A204.1 (cell line): ENCODE results near the gene ATP9A.
"Not testable (repeated sequence)": the region's sequence is repeated elsewhere in the genome, so short reads cannot be mapped to it uniquely, and the experiment has no call there.

Experiments
- FAIRE-seq: peaks from 2 replicates; lab custom pipeline; 2012; peaks lifted over from hg19 to GRCh38; lab: Jason Lieb, UNC

ATP9A gene

DNA sequence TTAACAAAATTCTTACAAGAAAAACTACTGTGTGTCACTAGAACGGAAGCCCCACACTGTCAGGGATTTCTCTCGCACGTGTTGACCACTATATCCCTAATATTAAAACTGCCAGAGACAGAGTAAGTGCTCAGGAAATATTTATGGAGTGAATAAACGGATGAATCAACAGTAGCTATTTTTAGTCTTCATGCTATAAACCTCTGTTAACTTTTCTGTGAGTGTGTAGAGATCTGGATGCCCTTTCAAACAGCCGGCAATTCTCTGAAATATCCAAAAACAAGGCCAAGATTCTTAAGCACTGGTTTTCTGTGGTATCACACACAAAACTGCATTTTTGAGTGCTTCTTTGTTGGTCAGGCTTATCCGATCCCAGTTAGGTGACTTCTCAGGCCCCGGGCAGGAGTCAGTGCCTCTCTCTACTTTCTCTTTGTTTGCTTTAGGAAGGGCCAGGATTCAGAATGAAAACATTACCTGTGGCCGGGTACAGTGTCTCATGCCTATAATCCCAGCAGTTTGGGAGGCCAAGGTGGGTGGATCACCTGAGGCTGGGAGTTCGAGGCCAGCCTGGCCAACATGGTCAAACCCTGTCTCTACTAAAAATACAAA lies 15.7 kb downstream of the ATP9A start:
- FAIRE-seq: no peak

- no peak for FAIRE-seq
Measured at GRCh38 chr20:51750770-51751388, 17.3 kb downstream of the ATP9A start.

GRCh38 chr20:51750037-51750769 lies 18.0 kb downstream of the ATP9A start:
- no peak for FAIRE-seq

DNA sequence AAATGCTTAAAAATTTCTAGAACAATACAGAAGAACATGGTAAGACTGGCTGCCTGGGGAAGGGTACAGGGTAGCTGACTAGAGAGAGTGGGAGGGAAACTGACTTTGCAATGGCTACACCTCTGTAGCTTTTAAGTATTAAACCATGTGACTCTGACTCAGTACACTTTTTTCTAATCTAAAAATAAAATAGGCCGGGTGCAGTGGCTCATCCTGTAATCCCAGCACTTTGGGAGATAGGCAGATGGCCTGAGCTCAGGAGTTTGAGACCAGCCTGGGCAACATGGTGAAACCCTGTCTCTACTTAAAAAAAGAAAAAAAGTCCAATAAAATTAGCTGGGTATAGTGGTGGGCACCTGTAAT lies 18.5 kb downstream of the ATP9A start:
- FAIRE-seq: no peak

- FAIRE-seq: no peak
Measured at GRCh38 chr20:51747182-51747911, 20.8 kb downstream of the ATP9A start.

GRCh38 chr20:51745804-51746203 lies 22.4 kb downstream of the ATP9A start:
- FAIRE-seq: no peak

DNA sequence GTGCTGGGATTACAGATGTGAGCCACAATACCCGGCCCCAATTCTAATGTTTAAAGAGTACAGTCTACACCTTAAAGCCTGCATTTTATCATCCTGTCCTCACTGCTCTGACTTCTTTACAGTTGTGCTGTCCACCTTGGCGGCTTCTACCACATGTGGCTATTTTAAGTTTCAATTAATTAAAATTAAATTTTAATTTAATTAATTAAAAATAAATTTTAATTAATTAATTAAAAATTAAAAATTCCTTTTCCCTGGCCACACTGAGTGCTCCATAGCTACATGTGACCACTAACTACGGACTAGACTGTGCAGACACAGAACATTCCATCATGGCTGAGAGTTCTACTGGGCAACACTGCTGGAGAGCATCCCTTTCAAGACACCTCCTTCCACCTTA lies 27.4 kb downstream of the ATP9A start:
- FAIRE-seq: no peak

DNA sequence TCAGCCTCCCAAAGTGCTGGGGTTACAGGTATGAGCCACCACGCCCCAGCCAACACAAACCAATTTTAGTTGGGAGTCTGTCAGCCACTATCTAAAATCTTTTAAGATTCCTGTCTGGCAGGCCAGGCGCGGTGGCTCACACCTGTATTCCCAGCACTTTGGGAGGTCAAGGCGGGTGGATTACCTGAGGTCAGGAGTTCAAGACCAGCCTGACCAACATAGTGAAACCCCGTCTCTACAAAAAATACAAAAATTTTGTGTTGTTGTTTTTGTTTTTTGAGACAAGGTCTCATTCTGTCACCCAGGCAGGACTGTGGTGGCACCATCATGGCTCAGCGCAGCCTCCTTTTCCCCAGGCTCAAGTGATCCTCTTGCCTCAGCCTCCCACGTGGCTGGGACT lies 27.9 kb downstream of the ATP9A start:
- FAIRE-seq: not testable (repeated sequence)

DNA sequence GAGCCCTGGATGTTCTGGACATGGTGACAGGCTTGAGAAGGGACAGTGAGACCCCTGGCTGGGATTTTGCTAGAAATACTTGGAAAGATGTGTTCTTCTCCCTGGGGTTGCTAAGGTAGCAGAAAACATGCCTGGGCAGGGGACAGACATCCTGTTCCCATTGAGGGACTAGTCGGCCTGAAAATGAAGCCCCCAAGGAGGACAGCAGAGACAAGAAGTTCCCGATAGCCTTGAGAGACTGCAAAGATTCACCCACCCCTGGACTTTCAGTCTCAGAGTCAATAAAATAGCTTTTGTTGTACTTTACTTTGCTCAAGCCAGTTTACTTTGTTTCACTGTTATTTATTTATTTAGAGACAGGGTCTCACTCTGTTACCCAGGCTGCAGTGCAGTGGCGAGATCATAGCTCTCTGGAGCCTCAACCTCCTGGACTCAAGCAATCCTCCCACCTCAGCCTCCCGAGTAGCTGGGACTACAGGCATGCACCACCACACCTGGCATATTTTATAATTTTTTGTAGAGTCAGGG lies 28.4 kb downstream of the ATP9A start:
- no peak for FAIRE-seq

GRCh38 chr20:51738877-51739447 lies 29.2 kb downstream of the ATP9A start:
- no peak for FAIRE-seq

GRCh38 chr20:51738261-51738660 lies 29.9 kb downstream of the ATP9A start:
- not testable (repeated sequence) for FAIRE-seq

DNA sequence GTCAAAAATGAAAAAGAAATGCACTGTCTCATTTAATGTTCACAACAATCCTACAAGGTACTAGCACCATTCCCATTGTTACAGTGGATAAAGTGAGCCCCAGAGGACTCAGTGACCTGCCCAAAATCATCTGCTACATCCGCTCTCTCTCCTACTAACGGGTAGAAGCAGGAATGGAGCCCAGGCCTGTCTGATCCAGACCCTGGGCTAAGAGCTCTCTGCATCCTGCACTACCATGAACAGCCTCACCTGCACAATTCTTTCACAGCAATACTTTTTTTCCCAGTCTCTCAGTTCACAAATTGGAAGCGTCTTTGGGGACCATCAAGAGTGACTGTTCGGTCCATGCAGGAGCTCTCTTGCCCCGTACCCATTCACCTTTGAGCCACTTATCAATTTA lies 31.2 kb downstream of the ATP9A start:
- FAIRE-seq: no peak

DNA sequence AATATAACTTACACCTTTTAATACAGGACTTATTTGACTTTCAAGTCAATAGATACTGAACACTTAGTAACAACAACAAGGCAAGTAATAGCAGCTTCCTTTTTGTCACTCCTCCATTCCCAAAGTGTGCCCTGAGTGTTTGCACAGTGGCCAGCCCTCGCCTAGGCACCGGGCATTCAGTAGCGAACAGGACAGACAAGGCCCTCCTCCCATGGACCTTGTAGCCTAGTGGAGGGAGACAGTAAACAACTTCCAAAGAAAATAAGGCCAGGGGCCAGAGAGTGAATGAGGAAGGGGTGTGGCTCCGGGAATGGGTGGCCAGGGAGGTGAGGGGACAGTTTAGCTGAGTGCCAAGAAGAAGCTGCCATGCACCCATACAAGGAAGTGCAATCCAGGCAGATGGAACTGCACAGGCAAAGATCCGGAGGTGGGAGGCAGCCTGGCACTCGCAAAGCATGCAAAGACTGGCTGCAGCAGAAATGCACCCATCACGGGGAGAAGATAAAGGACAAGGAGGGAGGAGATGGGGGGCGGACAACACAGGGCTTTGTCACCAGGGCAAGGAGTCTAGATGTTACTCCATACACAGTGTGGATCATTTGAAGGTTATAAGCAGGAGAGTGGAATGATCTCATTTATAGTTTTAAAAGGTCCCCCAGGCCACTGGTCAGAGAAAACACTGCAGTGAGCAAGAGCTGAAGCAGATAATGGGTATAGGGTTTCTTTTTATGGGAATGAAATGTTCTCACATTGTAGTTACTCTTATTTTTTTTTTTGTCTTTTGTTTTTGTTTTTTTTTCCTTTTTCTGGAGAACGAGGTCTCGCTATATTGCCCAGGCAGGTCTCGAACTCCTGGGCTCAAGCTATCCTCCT lies 32.2 kb downstream of the ATP9A start:
- no peak for FAIRE-seq

DNA sequence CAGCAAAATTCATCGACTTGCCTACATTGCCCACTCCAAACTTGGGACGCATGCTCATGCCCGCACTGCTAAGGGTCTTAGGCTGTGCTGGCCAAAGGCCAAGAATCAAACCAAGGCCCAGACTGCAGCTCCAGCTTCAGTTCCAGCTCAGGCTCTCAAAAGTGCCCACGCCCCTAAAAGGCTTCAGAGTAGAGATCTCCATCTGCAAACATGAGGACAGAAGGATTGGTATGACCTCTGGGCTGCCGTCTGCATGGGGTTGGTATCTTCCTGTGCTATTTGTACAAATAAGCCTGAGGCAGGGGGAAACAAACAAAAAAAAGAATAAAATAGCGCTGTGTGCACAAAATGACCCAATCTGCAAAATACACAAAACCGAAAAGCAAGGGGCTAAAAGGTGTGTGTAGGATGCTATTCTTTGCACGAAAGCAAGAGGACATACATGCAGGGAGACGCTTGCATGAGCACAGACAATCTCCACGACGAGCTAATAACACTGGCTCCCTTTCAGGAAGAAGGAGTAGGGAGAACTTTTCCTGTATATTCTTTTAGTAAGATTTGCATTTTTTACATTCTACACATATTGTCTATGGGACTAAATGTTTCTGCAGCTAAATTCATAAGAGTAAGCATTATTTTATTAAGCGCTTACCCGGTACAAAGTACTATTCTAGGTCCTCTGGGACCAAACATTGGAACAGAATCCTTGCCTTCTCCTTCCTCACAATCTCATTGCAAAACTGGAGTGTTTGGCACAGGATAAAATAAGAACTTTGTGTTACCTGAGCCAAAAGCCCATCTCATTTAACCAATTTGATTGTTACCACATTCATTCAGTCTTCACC lies 33.1 kb downstream of the ATP9A start:
- FAIRE-seq: no peak

DNA sequence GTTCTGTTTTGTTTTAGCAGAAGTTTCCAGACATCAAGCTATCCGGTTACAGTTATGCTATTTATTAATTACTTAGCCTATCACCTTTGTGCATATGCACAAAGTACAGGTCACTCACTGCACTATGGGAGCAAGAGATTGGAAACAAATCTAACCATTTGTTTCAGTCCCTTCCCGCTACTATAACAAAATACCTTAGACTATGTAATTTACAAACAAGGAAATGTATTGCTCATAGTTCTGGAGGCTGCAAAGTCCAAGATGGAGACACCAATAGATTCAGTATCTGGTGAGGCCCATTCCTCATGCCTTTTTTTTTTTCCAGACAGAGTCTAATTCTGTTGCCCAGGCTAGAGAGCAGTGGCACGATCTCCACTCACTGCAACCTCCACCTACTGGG lies 35.1 kb downstream of the ATP9A start:
- FAIRE-seq: no peak

DNA sequence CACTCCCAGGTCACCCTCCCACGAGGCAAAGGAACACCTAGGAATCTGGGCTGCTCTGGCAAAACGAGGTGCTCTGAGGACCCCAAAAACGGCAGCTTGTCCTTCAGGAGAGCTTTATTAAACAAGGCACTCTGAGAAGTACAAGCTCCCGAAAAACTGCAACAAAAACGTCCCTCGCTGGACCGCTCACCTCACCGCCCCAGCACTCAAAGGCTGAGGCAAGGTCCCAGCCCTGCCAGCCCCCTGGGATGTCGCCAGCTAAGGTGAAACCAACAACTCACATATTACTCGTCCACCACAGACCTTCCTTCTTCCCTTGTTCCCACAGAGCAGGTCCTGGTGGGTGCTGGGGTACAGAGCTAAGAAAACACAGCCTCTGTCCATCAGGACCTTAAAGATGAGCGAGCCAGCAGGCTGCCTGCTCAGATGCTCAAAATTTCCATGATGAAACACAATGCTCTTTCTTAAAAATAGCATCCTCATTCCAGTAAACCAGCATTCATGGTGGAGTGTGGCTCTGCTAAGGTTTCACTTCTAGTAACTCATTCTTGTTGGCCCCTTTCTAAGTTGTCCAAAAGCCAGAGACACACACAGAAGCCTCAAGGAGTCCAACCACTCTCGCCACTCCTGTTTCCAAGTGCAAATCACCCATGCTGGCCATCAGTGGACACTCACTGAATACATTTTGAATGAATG lies 35.9 kb downstream of the ATP9A start:
- no peak for FAIRE-seq

DNA sequence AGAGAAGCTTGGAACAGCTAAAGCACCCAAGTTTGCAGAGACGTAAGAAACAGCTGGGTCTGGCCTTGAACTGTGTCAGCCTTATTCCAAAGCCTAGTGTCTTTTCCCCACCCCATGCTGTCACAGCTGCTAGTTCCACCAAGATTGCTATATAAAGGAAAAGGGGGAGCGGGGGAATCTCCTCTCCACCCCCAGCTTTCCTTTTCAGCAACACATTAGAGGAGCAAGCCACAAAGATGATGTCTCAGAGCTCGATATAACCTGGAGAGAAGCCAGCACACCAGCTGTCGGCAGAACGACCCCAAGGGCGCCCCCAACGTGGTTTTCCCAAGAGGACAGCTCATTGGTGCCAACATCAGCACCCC lies 36.5 kb downstream of the ATP9A start:
- FAIRE-seq: no peak

GRCh38 chr20:51729771-51730170 lies 38.4 kb downstream of the ATP9A start:
- no peak for FAIRE-seq

DNA sequence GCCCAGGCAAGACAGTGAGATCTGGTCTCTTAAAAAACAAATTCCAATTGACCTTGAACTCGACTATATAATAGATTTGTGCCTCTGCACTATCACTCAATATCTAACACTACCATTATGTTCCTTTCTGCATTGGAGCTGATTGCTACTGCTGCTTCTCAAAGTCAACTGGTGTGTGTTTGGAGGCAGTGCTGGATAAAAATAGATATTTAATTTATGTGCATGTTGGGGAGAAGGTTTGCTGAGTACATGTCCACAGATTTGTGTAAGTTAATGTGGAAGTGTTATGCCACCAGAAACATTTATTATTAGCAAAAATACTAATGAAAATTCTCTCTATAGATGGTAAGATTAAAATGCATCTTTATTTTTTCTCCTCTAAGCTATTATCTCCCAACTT lies 39.5 kb downstream of the ATP9A start:
- FAIRE-seq: no peak

DNA sequence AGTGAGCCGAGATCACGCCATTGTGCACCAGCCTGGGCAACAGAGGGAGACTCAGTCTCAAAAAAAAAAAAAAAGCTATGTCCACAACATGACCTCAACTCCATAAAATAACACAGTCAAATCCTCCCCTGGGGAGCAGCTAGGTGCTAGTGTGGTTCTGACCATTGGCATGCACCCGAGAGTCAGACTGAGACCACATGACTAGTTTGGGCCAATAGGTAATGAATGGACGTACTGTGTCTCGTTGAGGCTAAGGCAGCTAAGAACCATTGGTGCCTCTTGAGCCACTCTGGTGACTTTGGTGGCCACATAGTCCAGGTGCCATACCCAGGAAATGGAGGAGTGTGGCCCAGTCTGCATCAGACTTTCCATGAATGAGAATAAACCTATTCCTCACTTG lies 40.3 kb downstream of the ATP9A start:
- FAIRE-seq: no peak
